HepG2 (cell line): ENCODE measurements around the gene MED20. TPM values are rescaled to one million over a fixed set of nuclear protein-coding genes. Genes with fewer than 3 reads are reported as not detected.

Experiments used
- ATAC-seq: fragments of 200-7000 bp; cut with Tn5 transposase; 3 replicates; pipeline ENCODE4 v1.9.1; 2020; ENCODE audit warnings: mild to moderate bottlenecking, moderate library complexity
- BruUV-seq: library from RNA; stranded (reverse); fragments of 400-500 nt; replicated peaks from 2 replicates; lab custom pipeline; 2021; lab: Mats Ljungman, UMichigan
- CTCF ChIA-PET: fragments of 300-600 bp; formaldehyde crosslinking; extraction: SDS; loops from one replicate; lab custom pipeline; 2021; ENCODE audit warnings: low total read pairs, inconsistent platforms, low intra/inter-chr PET ratio; lab: Yijun Ruan, JAX
- POLR2A ChIA-PET: fragments of 350-600 bp; sonication (Branson Sonifier 250); formaldehyde crosslinking; loops from one replicate; lab custom pipeline; 2020; ENCODE audit warnings: antibody characterized with exemption, inconsistent platforms; lab: Yijun Ruan, JAX
- DNase-seq: peaks from one replicate; pipeline ENCODE4 v3.0.0-alpha.2; 2015; ENCODE audit warnings: low spot score
- FAIRE-seq: peaks from 3 replicates; lab custom pipeline; 2011; peaks lifted over from hg19 to GRCh38; lab: Jason Lieb, UNC
- H2AFZ ChIP-seq: one replicate; pipeline ENCODE4 v1.6.1; 2011; ENCODE audit warnings: low read length, inconsistent platforms
- H3K27ac ChIP-seq: fragments of 300-600 bp; 3 replicates; pipeline ENCODE4 v1.8.0; 2011; ENCODE audit warnings: mixed run types, mild to moderate bottlenecking, mixed read lengths, low read length, inconsistent platforms; ENCODE audit not compliant: insufficient read depth; ENCODE audit errors: extremely low read length
- H3K27me3 ChIP-seq, 2 experiments: fragments of 200-600 bp in 1 of 2; 2 replicates in 1 of 2; 3 replicates in 1 of 2; pipeline versions ENCODE4 v1.6.0 to v1.8.0; 2011; ENCODE audit warnings: low read length in 2 of 2, mild to moderate bottlenecking in 2 of 2, moderate library complexity in 2 of 2, inconsistent platforms in 1 of 2; ENCODE audit not compliant: insufficient read depth in 2 of 2, control insufficient read depth in 1 of 2
- H3K36me3 ChIP-seq, 2 experiments: fragments of 200-600 bp in 1 of 2; replicated peaks in 1 of 2; 2 replicates in 1 of 2; 3 replicates in 1 of 2; pipeline versions ENCODE4 v1.5.1 to v1.8.0; 2011; ENCODE audit warnings: low read length in 2 of 2, inconsistent platforms in 1 of 2; ENCODE audit not compliant: insufficient read depth in 2 of 2, control insufficient read depth in 1 of 2
- H3K4me1 ChIP-seq: 2 replicates; pipeline ENCODE4 v1.5.1; 2012; ENCODE audit warnings: low read length, inconsistent platforms; ENCODE audit not compliant: insufficient read depth
- H3K4me2 ChIP-seq: 2 replicates; pipeline ENCODE4 v1.6.0; 2011; ENCODE audit warnings: low read depth, low read length, inconsistent platforms
- H3K4me3 ChIP-seq, 3 experiments: fragments of 200-600 bp in 1 of 3; sonication (generic), shearing (Covaris generic) in 1 of 3; replicated peaks in 1 of 3; 2 replicates each; pipeline ENCODE4 v1.5.1; 2011 to 2016; ENCODE audit warnings: low read length in 3 of 3, inconsistent platforms in 2 of 3, low read depth in 2 of 3, mild to moderate bottlenecking in 2 of 3, control low read depth in 1 of 3, mixed read lengths in 1 of 3; ENCODE audit not compliant: insufficient read depth in 1 of 3
- H3K79me2 ChIP-seq: one replicate; pipeline ENCODE4 v1.6.1; 2011; ENCODE audit warnings: low read length, inconsistent platforms; ENCODE audit not compliant: insufficient read depth
- H3K9ac ChIP-seq: 2 replicates; pipeline ENCODE4 v1.6.0; 2011; ENCODE audit warnings: mild to moderate bottlenecking, low read depth, low read length, inconsistent platforms; ENCODE audit not compliant: insufficient read depth
- H3K9me3 ChIP-seq: 2 replicates; pipeline ENCODE4 v1.5.1; 2012; ENCODE audit warnings: mild to moderate bottlenecking, low read length
- H4K20me1 ChIP-seq: 2 replicates; pipeline ENCODE4 v1.6.0; 2011; ENCODE audit warnings: inconsistent platforms, mild to moderate bottlenecking, low read length, moderate library complexity; ENCODE audit not compliant: insufficient read depth
- CREM ChIP-seq, 2 experiments: sonication (generic) in 1 of 2; formaldehyde crosslinking in 1 of 2; IDR thresholded peaks; 2 replicates each; pipeline versions ENCODE4 v1.4.0 to v1.6.1; 2016 to 2020; ENCODE audit warnings: antibody characterized with exemption in 1 of 2, mild to moderate bottlenecking in 1 of 2, missing genetic modification reagents in 1 of 2
- POLR2A ChIP-seq, 2 experiments: IDR thresholded peaks; 2 replicates each; pipeline ENCODE4 v1.6.1; 2011; ENCODE audit warnings: low read depth in 2 of 2, low read length in 2 of 2, mild to moderate bottlenecking in 1 of 2, moderate library complexity in 1 of 2; ENCODE audit not compliant: insufficient read depth in 1 of 2
- SIN3A ChIP-seq: IDR thresholded peaks from 2 replicates; pipeline ENCODE4 v1.6.1; 2011; ENCODE audit warnings: low read depth, mild to moderate bottlenecking, control low read depth, low read length, borderline replicate concordance
- ZKSCAN8 ChIP-seq: IDR thresholded peaks from 2 replicates; pipeline ENCODE4 v1.6.1; 2016; ENCODE audit warnings: borderline replicate concordance, missing genetic modification reagents, missing compliant biosample characterization
- WGBS: methylation state at CpG from one replicate; pipeline ENCODE4 v1.1.6; 2017; ENCODE audit warnings: low lambda C conversion rate; 5-methylcytosine and 5-hydroxymethylcytosine counted together
- in situ Hi-C: cut with HindIII; loops from 2 replicates; pipeline ENCODE4 v1.10.0; 2017; ENCODE audit warnings: low pct_unique_long_range_greater_than_20kb; ENCODE audit not compliant: extremely low pct_ligation_motif_present
- intact Hi-C: fragments of 100-400 bp; cut with micrococcal nuclease; formaldehyde crosslinking; loops from one replicate; pipeline ENCODE4 v1.10.0; 2022; ENCODE audit not compliant: unreplicated experiment
- polyA plus RNA-seq, 8 experiments: library from polyadenylated mRNA; depleted of rRNA in 3 of 8; stranded (reverse) in 7 of 8; unstranded in 1 of 8; fragments of >200 nt; fragmentation: Illumina TruSeq in 4 of 8; extraction: Trizol in 4 of 8; gene quantifications; 2 replicates each; pipeline versions ENCODE4 v1.2.1 to v1.2.3, GENCODE V29; 2011 to 2016; ENCODE audit warnings: low read depth in 4 of 8, missing spikeins in 1 of 8, mixed read lengths in 1 of 8; ENCODE audit not compliant: insufficient read depth in 1 of 8
- total RNA-seq, 5 experiments: library from RNA; depleted of rRNA; stranded (reverse); fragments of >200 nt; fragmentation: Illumina TruSeq; extraction: Trizol; gene quantifications; 2 replicates each; pipeline ENCODE4 v1.2.3, GENCODE V29; 2016; ENCODE audit warnings: low read depth in 1 of 5
- TF ChIP-seq, protein P1 (sequence below): sonication (generic); formaldehyde crosslinking; conservative IDR thresholded peaks from 2 replicates; pipeline ENCODE4 v1.4.0; 2020; ENCODE audit warnings: mild to moderate bottlenecking, missing genetic modification reagents, moderate library complexity

MED20 gene
- total and polyA plus RNA-seq, 2 of the 13 experiments (the other 11 are each of a cell fraction or from before 2014, with no cell fraction given): 28.1 to 41.1 TPM

DNA sequence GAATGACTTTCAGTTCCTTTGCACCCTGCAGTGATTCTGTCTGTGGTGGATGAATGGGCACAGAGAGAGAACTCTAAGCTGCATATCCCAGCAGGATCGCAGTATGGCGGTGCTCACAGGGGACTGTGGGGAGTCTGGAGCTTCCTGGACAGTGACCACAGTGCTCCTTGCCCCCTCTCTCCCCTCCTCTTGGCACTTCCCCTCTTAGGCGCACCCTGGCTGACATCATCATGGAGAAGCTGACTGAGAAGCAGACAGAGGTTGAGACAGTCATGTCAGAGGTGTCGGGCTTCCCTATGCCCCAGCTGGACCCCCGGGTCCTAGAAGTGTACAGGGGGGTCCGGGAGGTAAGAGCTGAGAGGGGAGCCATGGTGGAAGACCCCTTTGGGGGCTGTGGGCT is 9.0 kb upstream of the MED20 start:
- no peaks in the 10 kb centered on the region for H3K9me3 ChIP-seq
- H3K27ac ChIP-seq: no peak overlapping the region
- no peaks in the 10 kb centered on the region for H3K27me3 ChIP-seq
- in situ Hi-C loops: no loop called here
- H3K4me3 ChIP-seq: no peak overlapping the region
- WGBS: 100% methylated on average over 6 of the region's 6 CpGs
- ChIA-PET CTCF (no interaction called here), POLR2A (interaction anchor here (2.0 kb wide), 1 partner anchor 9 kb away, joined by 7 read pairs; the partner anchor contains the start of genes BYSL and MED20)
- no peak overlapping the region for H3K9ac ChIP-seq
- TF ChIP-seq POLR2A (IDR thresholded peaks at IDR 0.05; ENCODE audit: insufficient read depth in 1 of 2, low read depth in 2 of 2, low read length in 2 of 2) (0 out of 4 replicates have a peak, but pooled peaks of 1 of the 2 experiments have one; percentile 28), ZKSCAN8 (no peak), SIN3A (no peak), CREM (IDR thresholded peaks at IDR 0.05) (no peak), CREM (CRISPR knock-in tag; IDR thresholded peaks at IDR 0.05) (no peak)
- TF ChIP-seq, protein P1, sequence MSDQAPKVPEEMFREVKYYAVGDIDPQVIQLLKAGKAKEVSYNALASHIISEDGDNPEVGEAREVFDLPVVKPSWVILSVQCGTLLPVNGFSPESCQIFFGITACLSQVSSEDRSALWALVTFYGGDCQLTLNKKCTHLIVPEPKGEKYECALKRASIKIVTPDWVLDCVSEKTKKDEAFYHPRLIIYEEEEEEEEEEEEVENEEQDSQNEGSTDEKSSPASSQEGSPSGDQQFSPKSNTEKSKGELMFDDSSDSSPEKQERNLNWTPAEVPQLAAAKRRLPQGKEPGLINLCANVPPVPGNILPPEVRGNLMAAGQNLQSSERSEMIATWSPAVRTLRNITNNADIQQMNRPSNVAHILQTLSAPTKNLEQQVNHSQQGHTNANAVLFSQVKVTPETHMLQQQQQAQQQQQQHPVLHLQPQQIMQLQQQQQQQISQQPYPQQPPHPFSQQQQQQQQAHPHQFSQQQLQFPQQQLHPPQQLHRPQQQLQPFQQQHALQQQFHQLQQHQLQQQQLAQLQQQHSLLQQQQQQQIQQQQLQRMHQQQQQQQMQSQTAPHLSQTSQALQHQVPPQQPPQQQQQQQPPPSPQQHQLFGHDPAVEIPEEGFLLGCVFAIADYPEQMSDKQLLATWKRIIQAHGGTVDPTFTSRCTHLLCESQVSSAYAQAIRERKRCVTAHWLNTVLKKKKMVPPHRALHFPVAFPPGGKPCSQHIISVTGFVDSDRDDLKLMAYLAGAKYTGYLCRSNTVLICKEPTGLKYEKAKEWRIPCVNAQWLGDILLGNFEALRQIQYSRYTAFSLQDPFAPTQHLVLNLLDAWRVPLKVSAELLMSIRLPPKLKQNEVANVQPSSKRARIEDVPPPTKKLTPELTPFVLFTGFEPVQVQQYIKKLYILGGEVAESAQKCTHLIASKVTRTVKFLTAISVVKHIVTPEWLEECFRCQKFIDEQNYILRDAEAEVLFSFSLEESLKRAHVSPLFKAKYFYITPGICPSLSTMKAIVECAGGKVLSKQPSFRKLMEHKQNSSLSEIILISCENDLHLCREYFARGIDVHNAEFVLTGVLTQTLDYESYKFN (CRISPR knock-in tag): no peak
- no peak overlapping the region for H2AFZ ChIP-seq
- peaks cover 14% of the 10 kb centered on the region for H3K79me2 ChIP-seq
- BruUV-seq: no TSS peak
- peaks cover 59 to 81% of the 10 kb centered on the region in 2 experiments for H3K36me3 ChIP-seq
- no peak overlapping the region for H3K4me2 ChIP-seq
- H3K4me1 ChIP-seq: peaks cover 2% of the 10 kb centered on the region; the same call in 1 of the 2 replicates
- no peak for FAIRE-seq
- no peaks in the 10 kb centered on the region; the same call in 1 of the 2 replicates for H4K20me1 ChIP-seq
- intact Hi-C loops: no loop called here
- no peak for DNase-seq
- ATAC-seq: no peak
